ENCODE measurements around the gene EIF3F. TPM values are rescaled to one million over a fixed set of nuclear protein-coding genes. Genes with fewer than 3 reads are reported as not detected.
A peak's percentile ranks its signal among the peaks of the same experiment; 100 is the strongest.

Gene EIF3F
- total RNA-seq, 1 experiment from 2014 or later = 1,056 TPM

DNA sequence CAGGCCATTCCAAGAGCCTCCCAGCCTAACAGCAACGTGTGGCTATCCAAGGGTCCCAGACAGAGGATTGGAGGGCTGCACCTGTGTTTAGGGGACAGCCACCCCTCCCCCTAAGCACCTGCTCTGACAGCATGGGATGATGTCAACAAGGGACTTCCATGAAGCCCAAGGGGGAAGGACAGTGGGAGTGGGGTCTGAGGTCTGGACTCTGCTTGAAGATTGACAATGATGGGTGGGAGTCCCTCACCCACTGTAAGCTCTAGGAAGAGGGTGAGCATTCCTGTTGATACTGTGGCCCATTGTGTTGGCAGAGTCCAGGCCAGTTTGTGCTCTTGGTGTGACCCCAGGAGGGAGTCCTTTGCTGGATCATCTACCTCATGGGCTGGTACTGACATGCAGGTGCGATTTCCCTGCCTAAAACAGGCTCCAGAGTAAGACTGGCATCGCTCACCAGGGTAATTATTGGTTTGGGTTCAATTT lies 47.0 kb downstream of the EIF3F start:
- DNase-seq (ENCODE audit: low spot score) = no peak
- in situ Hi-C loops (cut with HindIII; ENCODE audit: low sequenced_read_pairs) = no loop called here

DNA sequence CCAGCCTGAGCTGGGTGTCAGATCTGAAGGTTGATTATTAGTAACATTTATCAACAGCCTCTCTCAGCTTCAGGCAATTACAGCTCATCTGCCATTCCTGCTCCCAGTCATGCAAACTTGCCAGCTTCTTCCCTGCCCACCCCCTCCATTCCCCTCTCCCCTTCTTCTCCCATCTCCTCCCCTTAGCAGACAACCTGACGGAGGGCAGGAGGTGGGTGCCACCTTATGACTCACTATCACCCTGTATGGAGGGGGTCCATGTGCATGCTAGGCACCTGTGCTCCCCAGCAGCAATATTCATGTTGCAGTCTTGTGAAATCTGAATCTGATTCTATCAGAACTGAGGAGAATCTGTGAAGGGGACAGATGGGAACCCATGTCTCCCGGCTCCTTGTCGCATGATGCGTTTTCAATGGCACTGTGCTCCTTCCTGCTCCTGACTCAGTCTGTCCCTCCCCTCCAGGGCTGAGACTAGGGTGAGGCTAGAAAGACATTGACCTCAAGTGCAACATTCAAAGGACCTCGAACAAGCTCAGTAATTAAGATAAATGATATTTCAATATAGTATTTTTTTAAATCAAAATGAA lies 47.6 kb downstream of the EIF3F start:
- in situ Hi-C loops (cut with HindIII; ENCODE audit: low sequenced_read_pairs) = no loop called here
- no peak for DNase-seq (ENCODE audit: low spot score)

- in situ Hi-C loops (cut with HindIII; ENCODE audit: low sequenced_read_pairs) = no loop called here
- DNase-seq (ENCODE audit: low spot score) = no peak
Observed at GRCh38 chr11:8035200-8035855, 48.2 kb downstream of the EIF3F start.

- DNase-seq (ENCODE audit: low spot score) = no peak
- in situ Hi-C loops (cut with HindIII; ENCODE audit: low sequenced_read_pairs) = no loop called here
Observed at GRCh38 chr11:8036002-8036802, 49.1 kb downstream of the EIF3F start.

DNA sequence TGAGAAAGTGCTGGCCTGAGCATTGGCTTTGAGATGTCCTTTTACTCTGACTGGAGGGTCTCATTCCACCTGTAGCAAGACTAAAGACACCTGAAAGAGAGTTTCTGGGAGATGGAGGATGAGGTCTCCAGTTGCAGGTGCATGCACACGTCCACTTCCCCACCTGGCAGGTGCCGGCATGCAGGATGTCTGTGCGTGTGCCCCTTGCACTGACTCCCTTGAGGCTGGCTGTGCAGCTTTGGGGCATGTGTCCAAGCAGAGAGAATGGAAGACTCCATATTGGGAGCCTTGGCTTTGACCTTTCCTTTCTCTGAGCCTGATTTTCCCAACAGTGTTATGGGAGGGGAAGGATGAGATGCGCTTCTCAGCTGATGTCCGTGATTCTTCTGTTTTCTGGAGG lies 49.8 kb downstream of the EIF3F start:
- in situ Hi-C loops (cut with HindIII; ENCODE audit: low sequenced_read_pairs) = no loop called here
- no peak for DNase-seq (ENCODE audit: low spot score)

DNA sequence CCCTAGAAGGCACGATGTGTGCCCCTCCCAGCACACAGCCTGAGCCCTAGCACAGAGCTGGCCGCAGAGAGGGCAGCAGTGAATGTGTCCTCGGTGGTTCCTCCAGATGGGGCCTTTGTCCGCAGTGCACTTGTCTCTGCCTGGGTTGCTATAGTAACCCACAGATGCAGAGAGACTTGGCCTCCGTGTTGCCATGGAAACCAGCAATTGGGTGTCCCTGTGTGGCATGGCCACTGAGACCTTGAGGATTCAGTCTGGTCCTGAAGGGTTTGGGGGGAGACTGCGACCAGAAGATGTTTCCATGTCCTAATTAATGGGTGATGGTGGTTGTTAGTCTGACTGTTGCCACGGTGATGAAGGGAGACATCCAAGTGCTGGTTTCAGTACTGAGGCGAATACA lies 51.3 kb downstream of the EIF3F start:
- in situ Hi-C loops (cut with HindIII; ENCODE audit: low sequenced_read_pairs) = no loop called here
- DNase-seq (ENCODE audit: low spot score) = peak; percentile 60

DNA sequence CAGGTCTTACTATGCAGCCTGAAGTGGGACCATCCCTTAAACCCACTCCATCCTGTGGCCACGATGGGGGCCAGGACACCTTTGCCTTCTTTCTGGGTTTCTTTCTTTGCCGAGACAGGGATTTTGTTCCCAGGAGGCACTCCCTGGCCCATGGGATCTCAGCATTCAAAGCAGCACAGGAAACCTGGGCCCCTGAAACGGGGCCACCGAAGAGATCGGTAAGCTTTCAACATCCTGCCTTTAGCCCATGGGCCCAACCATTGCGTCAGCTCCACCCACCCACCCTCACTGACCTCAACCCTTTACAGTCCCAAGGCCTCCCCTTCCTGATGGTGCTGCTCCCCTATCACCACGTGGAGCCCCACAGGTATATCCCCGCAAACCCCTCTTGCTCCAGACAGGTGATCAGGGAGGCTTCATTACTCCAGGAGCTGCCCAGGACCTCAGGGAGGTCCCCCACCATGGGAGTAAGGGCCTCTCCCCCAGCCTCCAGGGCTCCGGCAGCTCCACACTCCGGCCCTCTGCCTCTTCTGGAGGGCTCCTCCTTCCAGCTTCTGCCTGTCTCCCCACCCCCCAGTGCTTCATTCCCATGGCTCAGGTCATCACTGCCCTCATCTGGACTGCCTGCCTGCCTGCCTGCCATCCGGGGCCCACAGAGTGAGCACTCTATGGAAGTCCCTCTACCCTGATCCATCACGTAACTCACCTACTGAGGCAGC lies 51.8 kb downstream of the EIF3F start:
- in situ Hi-C loops (cut with HindIII; ENCODE audit: low sequenced_read_pairs) = no loop called here
- DNase-seq (ENCODE audit: low spot score) = no peak

DNA sequence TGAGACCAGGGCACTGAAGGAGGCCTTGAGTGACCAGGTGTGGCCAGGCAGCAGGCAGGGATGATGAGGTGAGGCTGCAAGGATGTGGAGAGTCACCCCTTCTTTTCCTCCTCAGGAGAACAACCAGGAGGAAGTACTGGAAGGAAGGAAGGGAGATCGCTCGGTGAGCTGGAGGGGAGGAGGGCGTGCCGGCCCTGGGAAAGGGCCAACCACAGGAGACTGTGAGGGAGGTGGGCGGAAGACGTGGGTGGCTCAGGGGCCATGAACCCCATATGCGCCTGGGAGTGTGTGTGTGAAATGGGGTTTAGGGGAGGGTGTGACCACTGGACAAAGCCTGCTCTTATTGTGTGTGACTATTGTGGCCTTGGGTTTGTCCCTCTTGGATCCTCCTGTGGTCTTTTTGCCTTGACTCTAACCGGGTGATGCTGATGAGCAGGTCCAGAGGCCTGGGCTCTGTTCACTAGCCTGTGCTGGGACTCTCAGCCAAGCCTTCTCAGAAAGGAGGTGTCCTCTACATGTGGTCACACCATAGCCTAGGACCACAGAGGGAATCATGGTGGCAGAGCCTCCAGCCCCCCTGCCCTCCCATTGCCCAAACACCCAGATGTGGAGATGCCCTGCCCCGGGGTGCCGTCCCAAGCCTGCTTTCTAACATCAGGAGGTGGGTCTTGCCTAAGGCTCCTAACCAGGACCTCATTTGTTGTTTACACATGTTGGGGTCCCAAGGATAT lies 52.6 kb downstream of the EIF3F start:
- DNase-seq (ENCODE audit: low spot score) = no peak
- in situ Hi-C loops (cut with HindIII; ENCODE audit: low sequenced_read_pairs) = no loop called here

DNA sequence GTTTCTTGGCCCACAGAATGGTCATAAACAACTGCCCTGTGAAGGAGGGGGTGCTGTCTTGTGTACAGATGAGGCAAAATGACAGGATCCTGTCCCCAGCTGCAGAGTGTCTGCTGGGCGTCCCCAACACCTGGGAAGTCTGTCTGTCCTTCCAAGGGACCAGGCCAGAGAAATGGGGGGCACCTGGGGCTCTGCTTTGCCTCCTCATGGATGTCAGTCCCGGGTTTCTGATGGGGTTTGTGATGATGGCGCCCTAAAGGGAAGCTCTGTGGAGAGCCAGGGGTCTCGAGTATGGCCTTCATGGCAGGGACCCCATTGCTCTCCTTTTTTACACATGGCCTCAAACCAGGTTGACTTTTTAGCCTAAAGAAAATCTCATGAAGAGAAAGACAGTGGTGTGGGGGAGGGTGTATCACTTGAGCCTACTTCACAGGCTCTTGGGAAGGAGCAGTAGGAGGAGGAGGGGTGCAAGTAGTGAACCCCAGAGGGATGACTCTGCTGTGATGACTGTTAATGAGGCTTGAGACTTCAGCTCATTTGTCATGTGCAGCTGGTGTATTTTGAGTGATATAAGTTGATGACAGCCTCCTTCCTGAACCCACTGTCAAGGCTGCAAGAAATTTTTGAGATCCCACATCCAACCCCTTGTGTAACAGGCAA lies 53.3 kb downstream of the EIF3F start:
- in situ Hi-C loops (cut with HindIII; ENCODE audit: low sequenced_read_pairs) = no loop called here
- no peak for DNase-seq (ENCODE audit: low spot score)

DNA sequence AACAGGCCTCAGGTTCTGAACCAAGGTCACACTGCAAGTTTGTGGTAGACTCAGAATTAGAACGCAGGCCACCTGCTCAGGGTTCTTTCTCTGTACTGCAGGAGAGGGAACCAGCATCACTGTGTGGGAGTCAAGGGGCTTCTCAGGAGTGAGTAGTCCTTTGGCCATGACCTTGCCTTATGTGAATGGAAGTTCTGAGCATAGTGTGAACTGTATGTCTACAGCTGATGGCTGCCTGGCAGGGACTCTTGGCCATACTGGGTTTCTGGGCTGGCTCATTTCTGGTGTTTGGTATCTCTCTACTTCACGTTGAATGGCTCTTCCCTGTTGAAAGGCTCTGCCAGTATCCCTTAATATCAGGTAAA lies 53.8 kb downstream of the EIF3F start:
- in situ Hi-C loops (cut with HindIII; ENCODE audit: low sequenced_read_pairs) = no loop called here
- DNase-seq (ENCODE audit: low spot score) = no peak

- in situ Hi-C loops (cut with HindIII; ENCODE audit: low sequenced_read_pairs) = no loop called here
- no peak for DNase-seq (ENCODE audit: low spot score)
Observed at GRCh38 chr11:8041576-8041975, 54.4 kb downstream of the EIF3F start.

- in situ Hi-C loops (cut with HindIII; ENCODE audit: low sequenced_read_pairs) = no loop called here
Observed at GRCh38 chr11:8043756-8044155, 56.6 kb downstream of the EIF3F start.

DNA sequence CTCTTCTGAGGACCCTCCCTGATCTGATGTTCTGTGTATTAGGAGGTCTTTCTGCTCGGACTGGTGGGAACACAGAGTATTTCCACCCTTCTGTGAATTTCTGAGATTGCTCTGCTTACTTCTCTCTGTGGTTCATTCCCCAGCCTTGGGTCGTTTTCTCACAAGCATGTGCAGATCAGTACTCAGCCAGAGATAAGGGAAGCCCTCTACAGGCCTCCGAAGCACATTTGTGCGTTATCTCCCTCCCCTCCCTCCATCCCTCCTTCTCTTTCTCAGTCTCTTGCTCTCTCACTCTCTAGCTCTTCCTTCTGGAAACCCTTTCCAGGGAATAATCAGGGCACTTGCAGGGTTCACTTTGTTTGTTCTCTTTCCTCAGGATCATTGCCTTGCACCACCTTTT lies 58.7 kb downstream of the EIF3F start:
- in situ Hi-C loops (cut with HindIII; ENCODE audit: low sequenced_read_pairs) = no loop called here
- no peak for DNase-seq (ENCODE audit: low spot score)

More at GRCh38 chr11:8043756-8044155, 56.6 kb downstream of the EIF3F start:
- no peak for DNase-seq (ENCODE audit: low spot score)

DNA sequence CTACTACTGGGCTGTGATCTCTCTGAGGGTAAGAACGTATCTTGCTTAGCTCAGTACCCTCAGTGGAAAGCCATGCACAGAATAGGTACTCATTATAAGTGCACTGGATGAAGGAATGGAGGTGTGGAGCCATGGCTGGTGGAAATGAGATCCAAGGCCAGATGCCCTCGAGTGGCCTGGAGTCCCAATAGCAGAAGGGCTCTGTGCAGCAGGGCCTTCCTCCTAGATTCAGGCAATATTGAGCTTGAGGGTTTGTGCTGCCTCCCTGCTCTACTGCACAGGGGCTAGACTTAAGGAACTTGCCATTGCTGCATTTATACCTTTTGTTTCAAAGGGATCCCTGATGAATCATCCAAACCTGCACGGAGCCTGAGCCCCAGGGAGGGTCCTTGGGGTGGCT lies 60.2 kb downstream of the EIF3F start:
- no peak for DNase-seq (ENCODE audit: low spot score)

DNA sequence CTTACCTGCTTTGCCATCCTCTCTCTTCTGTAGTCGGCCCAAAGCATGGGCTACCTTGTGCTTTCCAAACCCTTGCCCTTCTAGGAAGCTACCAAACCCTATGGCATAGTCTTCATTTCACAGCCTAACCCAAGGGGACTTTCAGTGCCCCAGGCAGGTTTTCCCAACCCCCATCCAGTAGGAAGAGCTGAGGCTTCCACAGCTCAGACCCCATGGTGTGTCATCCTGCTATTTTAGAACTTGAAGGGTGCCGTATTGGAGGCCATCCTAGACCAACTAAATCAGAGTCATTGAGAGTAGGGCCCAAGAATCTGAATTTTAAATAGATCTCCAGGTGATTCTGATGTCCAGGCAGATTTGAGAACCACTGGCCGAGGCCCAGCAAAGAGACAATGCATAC lies 61.9 kb downstream of the EIF3F start:
- DNase-seq (ENCODE audit: low spot score) = no peak
- in situ Hi-C loops (cut with HindIII; ENCODE audit: low sequenced_read_pairs) = no loop called here

More for the DNA sequence above, 60.2 kb downstream of the EIF3F start:
- in situ Hi-C loops (cut with HindIII; ENCODE audit: low sequenced_read_pairs) = no loop called here

Data from G401 (cell line).